Measurements from ENCODE around the gene TENM3.

TENM3 gene

DNA sequence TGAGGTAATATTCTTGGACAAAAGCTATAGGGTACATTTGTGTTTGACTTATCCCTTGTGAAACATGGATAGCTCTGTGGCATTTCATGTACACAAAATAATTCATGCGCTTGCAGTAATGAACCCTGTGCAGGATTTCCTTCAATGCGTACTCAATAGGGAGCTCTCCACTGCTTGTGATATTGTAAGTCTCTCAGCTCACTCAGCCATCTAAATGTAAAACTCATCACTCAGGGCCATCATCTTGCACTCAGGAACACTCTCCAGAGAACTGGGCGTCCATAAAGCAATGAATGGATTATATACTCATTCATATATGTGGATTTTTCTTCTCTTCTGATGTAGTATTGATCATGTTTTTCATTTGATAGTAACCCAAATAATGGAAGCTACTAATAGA is 385.9 kb downstream of the TENM3 start:
- Histone ChIP-seq H3K4me1 (ENCODE audit: control insufficient read depth, low read length) (no peaks in the 10 kb centered on the region), H3K9me3 (ENCODE audit: control insufficient read depth, insufficient read depth, low read length) (no peaks in the 10 kb centered on the region), H3K79me2 (ENCODE audit: control insufficient read depth, low read length) (no peaks in the 10 kb centered on the region), H3K4me3 (ENCODE audit: low read length) (no peak overlapping the region), H3K27ac (ENCODE audit: low read depth, low read length) (no peak overlapping the region), H3K9me2 (replicated peaks; ENCODE audit: control insufficient read depth, low read length) (no peaks in the 10 kb centered on the region), H4K20me1 (ENCODE audit: control insufficient read depth, insufficient read depth, low read depth, low read length) (no peaks in the 10 kb centered on the region), H3K27me3 (ENCODE audit: control insufficient read depth, low read length) (no peaks in the 10 kb centered on the region), H3F3A (ENCODE audit: control insufficient read depth, insufficient read depth) (no peaks in the 10 kb centered on the region), H3K4me2 (ENCODE audit: low read length) (no peak overlapping the region), H3K36me3 (ENCODE audit: control insufficient read depth, low read length) (no peaks in the 10 kb centered on the region)
- TF ChIP-seq, protein P1, sequence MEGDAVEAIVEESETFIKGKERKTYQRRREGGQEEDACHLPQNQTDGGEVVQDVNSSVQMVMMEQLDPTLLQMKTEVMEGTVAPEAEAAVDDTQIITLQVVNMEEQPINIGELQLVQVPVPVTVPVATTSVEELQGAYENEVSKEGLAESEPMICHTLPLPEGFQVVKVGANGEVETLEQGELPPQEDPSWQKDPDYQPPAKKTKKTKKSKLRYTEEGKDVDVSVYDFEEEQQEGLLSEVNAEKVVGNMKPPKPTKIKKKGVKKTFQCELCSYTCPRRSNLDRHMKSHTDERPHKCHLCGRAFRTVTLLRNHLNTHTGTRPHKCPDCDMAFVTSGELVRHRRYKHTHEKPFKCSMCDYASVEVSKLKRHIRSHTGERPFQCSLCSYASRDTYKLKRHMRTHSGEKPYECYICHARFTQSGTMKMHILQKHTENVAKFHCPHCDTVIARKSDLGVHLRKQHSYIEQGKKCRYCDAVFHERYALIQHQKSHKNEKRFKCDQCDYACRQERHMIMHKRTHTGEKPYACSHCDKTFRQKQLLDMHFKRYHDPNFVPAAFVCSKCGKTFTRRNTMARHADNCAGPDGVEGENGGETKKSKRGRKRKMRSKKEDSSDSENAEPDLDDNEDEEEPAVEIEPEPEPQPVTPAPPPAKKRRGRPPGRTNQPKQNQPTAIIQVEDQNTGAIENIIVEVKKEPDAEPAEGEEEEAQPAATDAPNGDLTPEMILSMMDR (IDR thresholded peaks at IDR 0.05; ENCODE audit: low read depth, low read length, poor library complexity, severe bottlenecking), result no peak
- no peak for TF ChIP-seq EZH2phosphoT487 (IDR thresholded peaks at IDR 0.05; ENCODE audit: borderline replicate concordance, low read length)

DNA sequence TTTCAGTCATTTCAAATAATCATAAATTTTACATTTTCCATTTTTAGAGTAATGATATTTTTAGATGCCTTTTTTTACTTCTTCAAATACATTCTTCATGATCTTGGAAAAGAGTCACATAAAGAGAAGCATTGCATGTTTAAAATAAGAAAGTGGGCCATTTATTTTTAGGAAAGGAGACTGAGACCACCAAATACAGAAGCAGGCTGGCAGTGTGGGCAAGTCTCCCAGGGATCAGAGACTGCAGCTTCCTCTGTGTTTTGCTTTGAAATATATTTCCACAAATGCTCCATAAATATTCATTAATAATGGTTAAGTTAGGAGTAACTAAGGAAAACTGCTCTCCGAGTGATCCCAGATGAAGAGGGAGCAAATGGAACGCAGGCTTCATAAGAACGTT is 397.3 kb downstream of the TENM3 start:
- H4K20me1 ChIP-seq (ENCODE audit: control insufficient read depth, insufficient read depth, low read depth, low read length), result no peaks in the 10 kb centered on the region
- H3K27me3 ChIP-seq (ENCODE audit: control insufficient read depth, low read length), result no peaks in the 10 kb centered on the region
- no peaks in the 10 kb centered on the region for H3K9me3 ChIP-seq (ENCODE audit: control insufficient read depth, insufficient read depth, low read length)
- H3K4me3 ChIP-seq (ENCODE audit: low read length), result no peak overlapping the region
- H3K4me1 ChIP-seq (ENCODE audit: control insufficient read depth, low read length), result no peaks in the 10 kb centered on the region
- H3K9me2 ChIP-seq (replicated peaks; ENCODE audit: control insufficient read depth, low read length), result no peaks in the 10 kb centered on the region
- no peaks in the 10 kb centered on the region for H3F3A ChIP-seq (ENCODE audit: control insufficient read depth, insufficient read depth)
- H3K79me2 ChIP-seq (ENCODE audit: control insufficient read depth, low read length), result no peaks in the 10 kb centered on the region
- H3K4me2 ChIP-seq (ENCODE audit: low read length), result no peak overlapping the region
- H3K36me3 ChIP-seq (ENCODE audit: control insufficient read depth, low read length), result no peaks in the 10 kb centered on the region
- H3K27ac ChIP-seq (ENCODE audit: low read depth, low read length), result no peak overlapping the region
- TF ChIP-seq EZH2phosphoT487 (IDR thresholded peaks at IDR 0.05; ENCODE audit: borderline replicate concordance, low read length), result no peak
- TF ChIP-seq, protein P1 (IDR thresholded peaks at IDR 0.05; ENCODE audit: low read depth, low read length, poor library complexity, severe bottlenecking), result no peak

DNA sequence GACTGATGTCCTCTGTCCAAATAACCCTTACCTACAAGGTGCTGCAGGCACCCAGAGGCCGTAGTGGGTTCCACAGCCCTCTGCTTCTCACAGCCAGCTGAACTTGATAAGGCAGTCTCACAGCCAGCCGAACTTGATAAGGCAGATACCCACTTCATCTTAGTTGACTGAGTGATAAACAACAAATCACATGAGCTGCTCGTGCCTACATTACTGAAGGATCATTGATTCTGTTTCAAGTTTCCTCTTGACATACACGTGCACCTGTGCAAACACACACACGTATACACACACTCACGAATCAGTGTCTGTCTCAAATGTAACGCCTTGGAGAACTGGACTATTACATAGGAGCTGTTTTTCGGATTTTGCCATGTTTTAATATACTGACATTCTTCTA is 397.7 kb downstream of the TENM3 start:
- H3K27me3 ChIP-seq (ENCODE audit: control insufficient read depth, low read length), result no peaks in the 10 kb centered on the region
- H3K27ac ChIP-seq (ENCODE audit: low read depth, low read length), result no peak overlapping the region
- no peaks in the 10 kb centered on the region for H3K36me3 ChIP-seq (ENCODE audit: control insufficient read depth, low read length)
- H3K4me2 ChIP-seq (ENCODE audit: low read length), result no peak overlapping the region
- H3F3A ChIP-seq (ENCODE audit: control insufficient read depth, insufficient read depth), result no peaks in the 10 kb centered on the region
- no peaks in the 10 kb centered on the region for H3K9me3 ChIP-seq (ENCODE audit: control insufficient read depth, insufficient read depth, low read length)
- H4K20me1 ChIP-seq (ENCODE audit: control insufficient read depth, insufficient read depth, low read depth, low read length), result no peaks in the 10 kb centered on the region
- H3K79me2 ChIP-seq (ENCODE audit: control insufficient read depth, low read length), result no peaks in the 10 kb centered on the region
- no peaks in the 10 kb centered on the region for H3K9me2 ChIP-seq (replicated peaks; ENCODE audit: control insufficient read depth, low read length)
- H3K4me3 ChIP-seq (ENCODE audit: low read length), result no peak overlapping the region
- no peaks in the 10 kb centered on the region for H3K4me1 ChIP-seq (ENCODE audit: control insufficient read depth, low read length)
- TF ChIP-seq EZH2phosphoT487 (IDR thresholded peaks at IDR 0.05; ENCODE audit: borderline replicate concordance, low read length), result no peak
- TF ChIP-seq, protein P1 (IDR thresholded peaks at IDR 0.05; ENCODE audit: low read depth, low read length, poor library complexity, severe bottlenecking), result no peak

DNA sequence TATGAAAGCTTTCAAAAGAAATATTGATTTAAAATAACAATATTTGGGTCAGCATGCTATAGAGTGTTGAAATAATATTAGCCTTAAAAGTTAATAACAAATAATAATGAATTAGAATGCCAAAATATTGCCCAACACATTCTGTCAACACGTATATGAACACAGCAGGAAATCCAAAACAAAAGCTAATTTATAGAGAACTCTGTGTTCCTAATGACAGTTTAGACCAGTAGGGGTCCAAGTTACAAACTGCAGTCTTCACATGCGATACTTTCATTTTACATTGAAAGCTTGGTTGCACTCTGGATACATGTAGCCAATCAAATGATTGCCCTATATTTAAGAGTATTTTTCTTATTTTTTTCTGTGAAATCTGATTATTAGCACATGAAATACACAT is 399.6 kb downstream of the TENM3 start:
- no peak overlapping the region for H3K27ac ChIP-seq (ENCODE audit: low read depth, low read length)

More for the DNA sequence above, 399.6 kb downstream of the TENM3 start:
- Histone ChIP-seq H4K20me1 (ENCODE audit: control insufficient read depth, insufficient read depth, low read depth, low read length) (no peaks in the 10 kb centered on the region), H3K9me3 (ENCODE audit: control insufficient read depth, insufficient read depth, low read length) (no peaks in the 10 kb centered on the region), H3K36me3 (ENCODE audit: control insufficient read depth, low read length) (no peaks in the 10 kb centered on the region), H3K4me2 (ENCODE audit: low read length) (no peak overlapping the region), H3K79me2 (ENCODE audit: control insufficient read depth, low read length) (no peaks in the 10 kb centered on the region), H3K9me2 (replicated peaks; ENCODE audit: control insufficient read depth, low read length) (no peaks in the 10 kb centered on the region), H3K27me3 (ENCODE audit: control insufficient read depth, low read length) (no peaks in the 10 kb centered on the region), H3F3A (ENCODE audit: control insufficient read depth, insufficient read depth) (no peaks in the 10 kb centered on the region), H3K4me3 (ENCODE audit: low read length) (no peak overlapping the region), H3K4me1 (ENCODE audit: control insufficient read depth, low read length) (no peaks in the 10 kb centered on the region)
- no peak for TF ChIP-seq EZH2phosphoT487 (IDR thresholded peaks at IDR 0.05; ENCODE audit: borderline replicate concordance, low read length)
- TF ChIP-seq, protein P1 (IDR thresholded peaks at IDR 0.05; ENCODE audit: low read depth, low read length, poor library complexity, severe bottlenecking), result no peak
